ENCODE measurements around the gene ISYNA1. TPM values are rescaled to one million over a fixed set of nuclear protein-coding genes. Genes with fewer than 3 reads are reported as not detected.

The ISYNA1 gene
- total and polyA plus RNA-seq, 2 of the 13 experiments (the other 11 are each of a cell fraction or from before 2014, with no cell fraction given): 29.6 to 48.5 TPM

DNA sequence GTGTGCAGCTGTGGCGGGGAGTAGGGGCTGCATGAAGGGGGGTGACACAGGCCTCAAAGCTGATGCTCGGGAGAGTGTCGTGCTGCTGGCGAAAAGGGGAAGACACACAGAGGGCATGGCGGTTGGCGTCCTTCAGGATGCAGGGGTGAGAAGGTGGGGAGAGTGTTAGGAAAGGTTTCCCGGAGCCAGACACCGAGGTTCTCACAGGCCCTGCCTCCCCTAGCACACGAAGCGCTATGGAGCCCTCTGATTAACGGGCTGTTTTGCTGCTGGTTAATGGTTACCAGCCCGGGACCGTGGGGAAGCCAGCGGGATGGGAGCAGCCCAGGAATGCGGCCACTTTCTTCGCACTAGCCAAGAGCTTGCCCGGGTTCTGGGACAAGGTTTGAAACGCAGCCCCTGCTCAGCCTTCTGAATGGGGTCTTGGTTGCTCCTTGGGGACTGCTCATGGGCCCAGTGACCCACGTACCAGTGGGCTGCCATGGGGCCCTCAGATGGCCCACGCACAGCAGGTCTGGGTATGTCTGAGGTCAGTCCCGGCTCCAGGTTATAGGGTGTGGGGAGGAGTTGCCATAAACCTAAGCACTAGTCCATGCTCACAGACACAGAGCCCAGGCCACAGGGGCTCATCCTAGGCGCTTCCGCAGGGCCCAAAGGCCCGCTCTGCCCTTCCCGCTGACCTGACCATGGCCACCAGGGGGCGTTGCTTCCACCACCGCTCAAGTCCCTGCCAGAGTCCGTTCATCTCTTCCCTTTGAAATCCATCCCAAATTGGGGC lies 31.3 kb upstream of the ISYNA1 start (continued):
- TF ChIP-seq, protein P1, sequence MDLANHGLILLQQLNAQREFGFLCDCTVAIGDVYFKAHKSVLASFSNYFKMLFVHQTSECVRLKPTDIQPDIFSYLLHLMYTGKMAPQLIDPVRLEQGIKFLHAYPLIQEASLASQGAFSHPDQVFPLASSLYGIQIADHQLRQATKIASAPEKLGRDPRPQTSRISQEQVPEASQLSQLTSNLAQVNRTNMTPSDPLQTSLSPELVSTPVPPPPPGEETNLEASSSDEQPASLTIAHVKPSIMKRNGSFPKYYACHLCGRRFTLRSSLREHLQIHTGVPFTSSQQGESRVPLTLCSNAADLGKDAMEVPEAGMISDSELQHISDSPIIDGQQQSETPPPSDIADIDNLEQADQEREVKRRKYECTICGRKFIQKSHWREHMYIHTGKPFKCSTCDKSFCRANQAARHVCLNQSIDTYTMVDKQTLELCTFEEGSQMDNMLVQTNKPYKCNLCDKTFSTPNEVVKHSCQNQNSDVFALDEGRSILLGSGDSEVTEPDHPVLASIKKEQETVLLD (CRISPR knock-in tag; IDR thresholded peaks at IDR 0.05; ENCODE audit: low read depth): no peak
- no peak for TF ChIP-seq PCBP1 (IDR thresholded peaks at IDR 0.05; ENCODE audit: borderline replicate concordance, low read depth, low read length)
- no peak for TF ChIP-seq ZC3H4 (CRISPR knock-in tag; IDR thresholded peaks at IDR 0.05; ENCODE audit: borderline replicate concordance)
- TF ChIP-seq, protein P2, sequence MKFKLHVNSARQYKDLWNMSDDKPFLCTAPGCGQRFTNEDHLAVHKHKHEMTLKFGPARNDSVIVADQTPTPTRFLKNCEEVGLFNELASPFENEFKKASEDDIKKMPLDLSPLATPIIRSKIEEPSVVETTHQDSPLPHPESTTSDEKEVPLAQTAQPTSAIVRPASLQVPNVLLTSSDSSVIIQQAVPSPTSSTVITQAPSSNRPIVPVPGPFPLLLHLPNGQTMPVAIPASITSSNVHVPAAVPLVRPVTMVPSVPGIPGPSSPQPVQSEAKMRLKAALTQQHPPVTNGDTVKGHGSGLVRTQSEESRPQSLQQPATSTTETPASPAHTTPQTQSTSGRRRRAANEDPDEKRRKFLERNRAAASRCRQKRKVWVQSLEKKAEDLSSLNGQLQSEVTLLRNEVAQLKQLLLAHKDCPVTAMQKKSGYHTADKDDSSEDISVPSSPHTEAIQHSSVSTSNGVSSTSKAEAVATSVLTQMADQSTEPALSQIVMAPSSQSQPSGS (CRISPR knock-in tag; IDR thresholded peaks at IDR 0.05): no peak
- TF ChIP-seq, protein P3, sequence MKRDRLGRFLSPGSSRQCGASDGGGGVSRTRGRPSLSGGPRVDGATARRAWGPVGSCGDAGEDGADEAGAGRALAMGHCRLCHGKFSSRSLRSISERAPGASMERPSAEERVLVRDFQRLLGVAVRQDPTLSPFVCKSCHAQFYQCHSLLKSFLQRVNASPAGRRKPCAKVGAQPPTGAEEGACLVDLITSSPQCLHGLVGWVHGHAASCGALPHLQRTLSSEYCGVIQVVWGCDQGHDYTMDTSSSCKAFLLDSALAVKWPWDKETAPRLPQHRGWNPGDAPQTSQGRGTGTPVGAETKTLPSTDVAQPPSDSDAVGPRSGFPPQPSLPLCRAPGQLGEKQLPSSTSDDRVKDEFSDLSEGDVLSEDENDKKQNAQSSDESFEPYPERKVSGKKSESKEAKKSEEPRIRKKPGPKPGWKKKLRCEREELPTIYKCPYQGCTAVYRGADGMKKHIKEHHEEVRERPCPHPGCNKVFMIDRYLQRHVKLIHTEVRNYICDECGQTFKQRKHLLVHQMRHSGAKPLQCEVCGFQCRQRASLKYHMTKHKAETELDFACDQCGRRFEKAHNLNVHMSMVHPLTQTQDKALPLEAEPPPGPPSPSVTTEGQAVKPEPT (CRISPR knock-in tag; IDR thresholded peaks at IDR 0.05; ENCODE audit: low read depth): no peak
- no peak for TF ChIP-seq ZNF577 (CRISPR knock-in tag; IDR thresholded peaks at IDR 0.05; ENCODE audit: borderline replicate concordance, low read depth)
- TF ChIP-seq STAG1 (CRISPR knock-in tag; IDR thresholded peaks at IDR 0.05): peak; percentile 65
- TF ChIP-seq NFYC (CRISPR knock-in tag; IDR thresholded peaks at IDR 0.05): 0 out of 2 replicates have a peak, but pooled peaks have one; percentile 15
- TF ChIP-seq KDM2A (CRISPR knock-in tag; IDR thresholded peaks at IDR 0.05; ENCODE audit: borderline replicate concordance, low read depth): 0 out of 2 replicates have a peak, but pooled peaks have one; percentile 10
- 0 out of 2 replicates have a peak, but pooled peaks have one; percentile 43 for TF ChIP-seq ZSCAN21 (CRISPR knock-in tag; IDR thresholded peaks at IDR 0.05; ENCODE audit: borderline replicate concordance)
- TF ChIP-seq, protein P4, sequence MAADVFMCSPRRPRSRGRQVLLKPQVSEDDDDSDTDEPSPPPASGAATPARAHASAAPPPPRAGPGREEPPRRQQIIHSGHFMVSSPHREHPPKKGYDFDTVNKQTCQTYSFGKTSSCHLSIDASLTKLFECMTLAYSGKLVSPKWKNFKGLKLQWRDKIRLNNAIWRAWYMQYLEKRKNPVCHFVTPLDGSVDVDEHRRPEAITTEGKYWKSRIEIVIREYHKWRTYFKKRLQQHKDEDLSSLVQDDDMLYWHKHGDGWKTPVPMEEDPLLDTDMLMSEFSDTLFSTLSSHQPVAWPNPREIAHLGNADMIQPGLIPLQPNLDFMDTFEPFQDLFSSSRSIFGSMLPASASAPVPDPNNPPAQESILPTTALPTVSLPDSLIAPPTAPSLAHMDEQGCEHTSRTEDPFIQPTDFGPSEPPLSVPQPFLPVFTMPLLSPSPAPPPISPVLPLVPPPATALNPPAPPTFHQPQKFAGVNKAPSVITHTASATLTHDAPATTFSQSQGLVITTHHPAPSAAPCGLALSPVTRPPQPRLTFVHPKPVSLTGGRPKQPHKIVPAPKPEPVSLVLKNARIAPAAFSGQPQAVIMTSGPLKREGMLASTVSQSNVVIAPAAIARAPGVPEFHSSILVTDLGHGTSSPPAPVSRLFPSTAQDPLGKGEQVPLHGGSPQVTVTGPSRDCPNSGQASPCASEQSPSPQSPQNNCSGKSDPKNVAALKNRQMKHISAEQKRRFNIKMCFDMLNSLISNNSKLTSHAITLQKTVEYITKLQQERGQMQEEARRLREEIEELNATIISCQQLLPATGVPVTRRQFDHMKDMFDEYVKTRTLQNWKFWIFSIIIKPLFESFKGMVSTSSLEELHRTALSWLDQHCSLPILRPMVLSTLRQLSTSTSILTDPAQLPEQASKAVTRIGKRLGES (CRISPR knock-in tag; IDR thresholded peaks at IDR 0.05; ENCODE audit: borderline replicate concordance): no peak
- TF ChIP-seq ATAD3A (CRISPR knock-in tag; IDR thresholded peaks at IDR 0.05): no peak
- TF ChIP-seq YEATS2 (CRISPR knock-in tag; IDR thresholded peaks at IDR 0.05; ENCODE audit: borderline replicate concordance): no peak
- TF ChIP-seq, protein P5, sequence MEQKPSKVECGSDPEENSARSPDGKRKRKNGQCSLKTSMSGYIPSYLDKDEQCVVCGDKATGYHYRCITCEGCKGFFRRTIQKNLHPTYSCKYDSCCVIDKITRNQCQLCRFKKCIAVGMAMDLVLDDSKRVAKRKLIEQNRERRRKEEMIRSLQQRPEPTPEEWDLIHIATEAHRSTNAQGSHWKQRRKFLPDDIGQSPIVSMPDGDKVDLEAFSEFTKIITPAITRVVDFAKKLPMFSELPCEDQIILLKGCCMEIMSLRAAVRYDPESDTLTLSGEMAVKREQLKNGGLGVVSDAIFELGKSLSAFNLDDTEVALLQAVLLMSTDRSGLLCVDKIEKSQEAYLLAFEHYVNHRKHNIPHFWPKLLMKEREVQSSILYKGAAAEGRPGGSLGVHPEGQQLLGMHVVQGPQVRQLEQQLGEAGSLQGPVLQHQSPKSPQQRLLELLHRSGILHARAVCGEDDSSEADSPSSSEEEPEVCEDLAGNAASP (CRISPR knock-in tag; IDR thresholded peaks at IDR 0.05; ENCODE audit: borderline replicate concordance): 0 out of 2 replicates have a peak, but pooled peaks have one; percentile 19
- no peak for TF ChIP-seq POLR2A (IDR thresholded peaks at IDR 0.05; ENCODE audit: insufficient read depth in 1 of 2, low read depth in 2 of 2, low read length in 2 of 2)
- TF ChIP-seq, protein P6, sequence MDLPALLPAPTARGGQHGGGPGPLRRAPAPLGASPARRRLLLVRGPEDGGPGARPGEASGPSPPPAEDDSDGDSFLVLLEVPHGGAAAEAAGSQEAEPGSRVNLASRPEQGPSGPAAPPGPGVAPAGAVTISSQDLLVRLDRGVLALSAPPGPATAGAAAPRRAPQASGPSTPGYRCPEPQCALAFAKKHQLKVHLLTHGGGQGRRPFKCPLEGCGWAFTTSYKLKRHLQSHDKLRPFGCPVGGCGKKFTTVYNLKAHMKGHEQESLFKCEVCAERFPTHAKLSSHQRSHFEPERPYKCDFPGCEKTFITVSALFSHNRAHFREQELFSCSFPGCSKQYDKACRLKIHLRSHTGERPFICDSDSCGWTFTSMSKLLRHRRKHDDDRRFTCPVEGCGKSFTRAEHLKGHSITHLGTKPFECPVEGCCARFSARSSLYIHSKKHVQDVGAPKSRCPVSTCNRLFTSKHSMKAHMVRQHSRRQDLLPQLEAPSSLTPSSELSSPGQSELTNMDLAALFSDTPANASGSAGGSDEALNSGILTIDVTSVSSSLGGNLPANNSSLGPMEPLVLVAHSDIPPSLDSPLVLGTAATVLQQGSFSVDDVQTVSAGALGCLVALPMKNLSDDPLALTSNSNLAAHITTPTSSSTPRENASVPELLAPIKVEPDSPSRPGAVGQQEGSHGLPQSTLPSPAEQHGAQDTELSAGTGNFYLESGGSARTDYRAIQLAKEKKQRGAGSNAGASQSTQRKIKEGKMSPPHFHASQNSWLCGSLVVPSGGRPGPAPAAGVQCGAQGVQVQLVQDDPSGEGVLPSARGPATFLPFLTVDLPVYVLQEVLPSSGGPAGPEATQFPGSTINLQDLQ (CRISPR knock-in tag; IDR thresholded peaks at IDR 0.05): no peak
